MM.1S (cell line): ENCODE data around the gene SNRNP48.

ENCODE experiments used
- DNase-seq: peaks from one replicate; pipeline ENCODE4 v3.0.0-alpha.2; 2015
- H2AFZ ChIP-seq: fragments of 300-600 bp; sonication (generic); 2 replicates; pipeline ENCODE4 v1.6.0; 2016; ENCODE audit warnings: antibody characterized with exemption, low read length
- H3F3A ChIP-seq: fragments of 300-600 bp; sonication (generic); 2 replicates; pipeline ENCODE4 v1.6.1; 2016; ENCODE audit warnings: mild to moderate bottlenecking, antibody characterized with exemption, low read length, moderate library complexity, mixed read lengths; ENCODE audit not compliant: insufficient read depth
- H3K27ac ChIP-seq: fragments of 300-600 bp; sonication (generic); 2 replicates; pipeline ENCODE4 v1.5.1; 2016; ENCODE audit warnings: mild to moderate bottlenecking, low read length
- H3K27me3 ChIP-seq: fragments of 300-600 bp; sonication (generic); replicated peaks from 2 replicates; pipeline ENCODE4 v1.6.0; 2016; ENCODE audit warnings: low read length; ENCODE audit not compliant: insufficient read depth
- H3K36me3 ChIP-seq: fragments of 300-600 bp; sonication (generic); replicated peaks from 2 replicates; pipeline ENCODE4 v1.6.1; 2016; ENCODE audit warnings: mild to moderate bottlenecking, low read length, mixed read lengths; ENCODE audit not compliant: insufficient read depth
- H3K4me1 ChIP-seq: fragments of 300-600 bp; sonication (generic); 2 replicates; pipeline ENCODE4 v1.6.1; 2016; ENCODE audit warnings: low read length, mixed read lengths
- H3K4me2 ChIP-seq: fragments of 300-600 bp; sonication (generic); 2 replicates; pipeline ENCODE4 v1.6.0; 2016; ENCODE audit warnings: low read depth, low read length
- H3K4me3 ChIP-seq: fragments of 300-600 bp; sonication (generic); 2 replicates; pipeline ENCODE4 v1.5.1; 2016; ENCODE audit warnings: low read length, mixed read lengths
- H3K79me2 ChIP-seq: fragments of 300-600 bp; sonication (generic); 2 replicates; pipeline ENCODE4 v1.6.1; 2016; ENCODE audit warnings: mixed run types, low read length, mixed read lengths
- H3K9ac ChIP-seq: fragments of 300-600 bp; sonication (generic); 2 replicates; pipeline ENCODE4 v1.6.1; 2016; ENCODE audit warnings: low read length, mixed read lengths
- H3K9me2 ChIP-seq: fragments of 300-600 bp; sonication (generic); replicated peaks from 2 replicates; pipeline ENCODE4 v1.6.1; 2016; ENCODE audit warnings: mild to moderate bottlenecking, low read length, mixed read lengths; ENCODE audit not compliant: insufficient read depth
- H3K9me3 ChIP-seq: fragments of 300-600 bp; sonication (generic); replicated peaks from 2 replicates; pipeline ENCODE4 v1.6.1; 2016; ENCODE audit warnings: mild to moderate bottlenecking, low read length, mixed read lengths; ENCODE audit not compliant: insufficient read depth
- H4K20me1 ChIP-seq: fragments of 300-600 bp; sonication (generic); 2 replicates; pipeline ENCODE4 v1.6.1; 2016; ENCODE audit warnings: mild to moderate bottlenecking, low read length, moderate library complexity, mixed read lengths; ENCODE audit not compliant: insufficient read depth
- CTCF ChIP-seq: fragments of 300-600 bp; sonication (generic); IDR thresholded peaks from 2 replicates; pipeline ENCODE4 v1.5.1; 2016; ENCODE audit warnings: antibody characterized with exemption, low read length, mixed read lengths
- EZH2 ChIP-seq: fragments of 300-600 bp; sonication (generic); optimal IDR thresholded peaks from 2 replicates; pipeline ENCODE3; 2017; ENCODE audit warnings: low read depth, mild to moderate bottlenecking, antibody characterized with exemption, low read length, mixed read lengths
- EZH2phosphoT487 ChIP-seq: fragments of 300-600 bp; sonication (generic); IDR thresholded peaks from 2 replicates; pipeline ENCODE4 v1.6.1; 2018; ENCODE audit warnings: antibody characterized with exemption, low read length

The SNRNP48 gene

GRCh38 chr6:7546383-7546782 is 43.6 kb upstream of the SNRNP48 start:
- no peak overlapping the region for H3K4me3 ChIP-seq
- H3K27ac ChIP-seq: no peak overlapping the region
- no peaks in the 10 kb centered on the region for H3K36me3 ChIP-seq
- H3K79me2 ChIP-seq: no peaks in the 10 kb centered on the region
- no peaks in the 10 kb centered on the region for H4K20me1 ChIP-seq
- H3F3A ChIP-seq: no peaks in the 10 kb centered on the region
- H3K4me2 ChIP-seq: no peak overlapping the region
- 0 out of 2 replicates have a peak, but pooled peaks cover 2% of the 10 kb centered on the region for H3K4me1 ChIP-seq
- no peaks in the 10 kb centered on the region for H3K9me3 ChIP-seq
- H3K9me2 ChIP-seq: no peaks in the 10 kb centered on the region
- H3K9ac ChIP-seq: no peak overlapping the region
- H3K27me3 ChIP-seq: no peaks in the 10 kb centered on the region; the same call in 1 of the 2 replicates
- no peak for DNase-seq
- no peak overlapping the region for H2AFZ ChIP-seq
- TF ChIP-seq CTCF (no peak), EZH2 (no peak), EZH2phosphoT487 (no peak)

GRCh38 chr6:7546896-7547295 is 43.1 kb upstream of the SNRNP48 start:
- Histone ChIP-seq H3K27ac (no peak overlapping the region), H2AFZ (no peak overlapping the region), H3K9me2 (no peaks in the 10 kb centered on the region), H3K27me3 (no peaks in the 10 kb centered on the region; the same call in 1 of the 2 replicates), H3K4me1 (0 out of 2 replicates have a peak, but pooled peaks cover 2% of the 10 kb centered on the region), H3F3A (no peaks in the 10 kb centered on the region), H3K4me3 (no peak overlapping the region), H3K9ac (no peak overlapping the region), H3K79me2 (no peaks in the 10 kb centered on the region), H3K36me3 (no peaks in the 10 kb centered on the region), H3K4me2 (no peak overlapping the region), H4K20me1 (no peaks in the 10 kb centered on the region), H3K9me3 (no peaks in the 10 kb centered on the region)
- DNase-seq: no peak
- TF ChIP-seq CTCF (no peak), EZH2 (no peak), EZH2phosphoT487 (no peak)

- Histone ChIP-seq H3K27me3 (no peaks in the 10 kb centered on the region), H3K4me1 (0 out of 2 replicates have a peak, but pooled peaks cover 2% of the 10 kb centered on the region), H3K4me2 (no peak overlapping the region), H3K9me3 (no peaks in the 10 kb centered on the region), H3K9me2 (no peaks in the 10 kb centered on the region), H3K79me2 (no peaks in the 10 kb centered on the region), H3K36me3 (no peaks in the 10 kb centered on the region), H3K27ac (no peak overlapping the region), H3F3A (no peaks in the 10 kb centered on the region), H3K9ac (no peak overlapping the region), H2AFZ (no peak overlapping the region), H4K20me1 (no peaks in the 10 kb centered on the region), H3K4me3 (no peak overlapping the region)
- TF ChIP-seq EZH2 (no peak), CTCF (no peak), EZH2phosphoT487 (no peak)
- no peak for DNase-seq
These were observed 42.7 kb upstream of the SNRNP48 start for GRCh38 chr6:7547315-7547714.
